ENCODE results near the gene GPAM.

GPAM gene

GRCh38 chr10:112182784-112183328 is 709 bp downstream of the GPAM start:
- DNase-seq (ENCODE audit: low read depth), result no peak

- no peak for DNase-seq (ENCODE audit: low read depth)
These were observed 6.3 kb downstream of the GPAM start for GRCh38 chr10:112177247-112177646.

GRCh38 chr10:112176543-112176942 is 7.0 kb downstream of the GPAM start:
- DNase-seq (ENCODE audit: low read depth), result no peak

- DNase-seq (ENCODE audit: low read depth), result no peak
These were observed 8.2 kb downstream of the GPAM start for GRCh38 chr10:112175409-112175808.

GRCh38 chr10:112173206-112173605 is 10.4 kb downstream of the GPAM start:
- DNase-seq (ENCODE audit: low read depth), result no peak

GRCh38 chr10:112168733-112169132 is 14.8 kb downstream of the GPAM start:
- no peak for DNase-seq (ENCODE audit: low read depth)

- DNase-seq (ENCODE audit: low read depth), result no peak
These were observed 16.8 kb downstream of the GPAM start for GRCh38 chr10:112166800-112167199.

GRCh38 chr10:112161757-112162518 is 21.6 kb downstream of the GPAM start:
- no peak for DNase-seq (ENCODE audit: low read depth)

- DNase-seq (ENCODE audit: low read depth), result no peak
These were observed 22.7 kb downstream of the GPAM start for GRCh38 chr10:112160834-112161233.

GRCh38 chr10:112159469-112159868 is 24.1 kb downstream of the GPAM start:
- DNase-seq (ENCODE audit: low read depth), result no peak

GRCh38 chr10:112151524-112152039 is 32.0 kb downstream of the GPAM start:
- no peak for DNase-seq (ENCODE audit: low read depth)

GRCh38 chr10:112148331-112148730 is 35.2 kb downstream of the GPAM start:
- no peak for DNase-seq (ENCODE audit: low read depth)

GRCh38 chr10:112146799-112147198 is 36.8 kb downstream of the GPAM start:
- DNase-seq (ENCODE audit: low read depth), result no peak

GRCh38 chr10:112145263-112145662 is 38.3 kb downstream of the GPAM start:
- DNase-seq (ENCODE audit: low read depth), result no peak

GRCh38 chr10:112143420-112143819 is 40.1 kb downstream of the GPAM start:
- no peak for DNase-seq (ENCODE audit: low read depth)

GRCh38 chr10:112141292-112141691 is 42.3 kb downstream of the GPAM start:
- DNase-seq (ENCODE audit: low read depth), result no peak

GRCh38 chr10:112140110-112140970 is 43.2 kb downstream of the GPAM start:
- peak; percentile 46 for DNase-seq (ENCODE audit: low read depth)

- no peak for DNase-seq (ENCODE audit: low read depth)
These were observed 44.4 kb downstream of the GPAM start for GRCh38 chr10:112139176-112139575.

- peak; percentile 47 for DNase-seq (ENCODE audit: low read depth)
These were observed 46.2 kb downstream of the GPAM start for GRCh38 chr10:112137154-112137987.

GRCh38 chr10:112136486-112137153 is 46.9 kb downstream of the GPAM start:
- DNase-seq (ENCODE audit: low read depth), result no peak

- no peak for DNase-seq (ENCODE audit: low read depth)
These were observed 48.0 kb downstream of the GPAM start for GRCh38 chr10:112135604-112136003.

Data from fibroblast of gingiva (primary cell).